Measurements from ENCODE around the gene NSMCE3.
A peak's percentile ranks its signal among the peaks of the same experiment; 100 is the strongest.
"Not testable (repeated sequence)": the region's sequence is repeated elsewhere in the genome, so short reads cannot be mapped to it uniquely, and the experiment has no call there.

The NSMCE3 gene

DNA sequence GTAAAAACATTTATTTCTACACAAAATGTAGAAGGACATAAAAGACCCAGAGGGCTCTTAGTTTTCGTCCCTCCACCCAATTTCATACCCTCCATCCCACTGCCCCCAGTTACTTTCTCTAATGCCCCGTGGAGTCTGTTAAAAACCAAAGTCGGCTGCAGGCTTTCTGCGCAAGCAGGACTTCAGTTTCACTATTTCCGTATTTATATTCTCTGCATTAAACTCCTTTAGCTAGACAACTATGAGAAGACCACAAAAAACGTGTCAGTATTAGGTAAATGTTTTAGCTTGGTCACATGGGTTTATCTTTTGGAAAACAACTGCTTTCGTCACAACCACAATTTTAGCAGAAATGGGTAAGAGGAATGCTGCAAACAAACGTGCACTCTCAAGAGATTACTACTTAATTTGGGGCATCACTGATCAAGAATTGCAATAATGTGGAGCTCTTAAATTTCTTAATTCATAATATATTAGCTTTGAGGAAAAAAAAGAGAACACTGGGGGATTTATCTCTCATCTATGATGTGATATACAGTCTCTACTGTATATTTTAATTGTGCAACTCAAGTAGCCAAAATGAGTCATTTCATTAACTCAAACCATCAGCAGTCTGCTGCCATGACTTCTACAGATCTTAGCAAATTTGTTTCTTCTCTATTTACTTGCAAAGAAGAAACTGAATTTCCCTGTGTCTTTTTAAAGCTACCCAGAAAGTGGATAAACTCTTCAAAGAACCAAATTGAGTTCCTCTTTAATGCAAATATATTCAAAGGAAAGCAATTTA lies 740 bp upstream of the NSMCE3 start:
- DNase-seq (ENCODE audit: low spot score), result peak; percentile 47

DNA sequence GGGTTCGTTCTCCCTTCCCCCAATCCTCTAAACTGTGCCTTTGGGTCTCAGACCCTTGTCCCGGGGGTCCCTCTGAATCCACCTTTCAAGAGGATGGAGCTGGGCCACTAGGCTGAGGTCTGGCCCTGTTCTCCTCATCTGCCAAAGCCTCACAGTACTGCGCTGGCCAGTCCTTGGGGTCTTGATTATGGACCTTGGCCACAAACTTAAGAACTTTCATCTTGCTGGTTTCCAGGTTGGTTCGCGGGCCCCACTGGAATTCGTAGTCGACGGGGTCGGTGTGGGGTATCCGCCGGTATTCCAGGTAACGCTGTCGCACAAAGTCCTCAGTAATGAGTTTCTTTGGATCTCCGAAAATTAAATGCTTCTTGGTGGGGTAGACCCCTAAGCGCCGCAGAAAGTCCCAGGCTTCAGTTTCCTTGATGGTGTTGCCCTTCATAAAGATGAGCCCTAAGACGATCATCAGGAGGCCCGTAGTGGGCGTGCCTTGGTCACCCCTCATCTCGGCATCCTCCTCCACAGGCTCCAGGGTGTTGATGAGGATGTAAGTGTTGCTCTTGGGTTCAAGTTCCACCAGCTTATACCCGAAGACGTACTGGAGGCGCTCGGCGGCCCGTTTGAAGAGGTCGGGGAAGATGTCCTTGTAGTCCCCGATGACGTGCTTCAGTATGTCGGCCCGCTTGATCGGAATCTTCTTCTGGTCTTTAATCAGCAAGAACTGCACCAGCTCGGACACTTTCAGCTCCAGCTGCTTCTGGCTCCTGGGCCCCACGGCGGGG lies 727 bp downstream of the NSMCE3 start:
- peak; percentile 34 for DNase-seq (ENCODE audit: low spot score)

DNA sequence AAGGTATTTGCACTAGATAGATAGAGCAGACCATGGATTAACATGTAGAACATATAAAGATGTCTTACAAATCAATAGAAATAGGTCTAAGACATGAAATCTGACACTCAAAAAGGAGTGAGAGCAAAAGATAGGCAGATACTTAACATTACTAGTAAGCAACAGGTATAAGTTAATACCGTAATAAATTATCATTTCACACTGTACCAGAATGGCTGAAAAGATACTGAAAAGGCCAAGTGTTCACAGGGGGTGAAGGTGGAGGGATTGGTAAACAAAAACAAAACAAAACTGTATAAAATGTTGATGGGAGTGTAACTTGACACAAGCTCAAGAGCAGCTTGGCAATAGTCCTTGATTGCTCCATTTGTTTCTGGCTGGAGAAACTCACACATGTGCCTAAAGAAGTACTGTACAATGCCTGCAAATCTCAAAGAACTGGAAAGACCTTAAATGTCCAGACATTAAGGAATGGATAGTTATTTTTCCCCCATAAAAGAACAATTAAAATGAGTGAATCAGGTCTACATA lies 3.5 kb downstream of the NSMCE3 start:
- DNase-seq (ENCODE audit: low spot score), result no peak

DNA sequence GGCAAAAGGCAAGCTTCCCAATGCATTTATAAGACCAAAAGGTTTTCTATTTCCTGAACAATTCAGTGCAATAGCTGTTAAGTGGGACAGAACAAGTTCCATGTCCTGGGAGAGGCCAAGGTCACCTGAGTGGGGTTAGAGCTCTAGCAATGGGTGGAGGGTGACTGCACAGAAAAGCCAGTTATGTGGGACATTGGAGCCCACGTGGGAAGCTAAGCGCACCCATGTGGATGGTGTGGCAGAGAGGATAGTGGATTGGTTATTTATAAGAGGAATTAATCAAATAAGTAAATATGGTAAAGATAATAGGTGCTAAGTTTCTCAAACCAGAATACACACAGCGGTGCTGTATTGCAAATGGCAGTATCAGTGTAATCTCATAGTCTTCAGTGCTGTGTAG lies 6.3 kb downstream of the NSMCE3 start:
- no peak for DNase-seq (ENCODE audit: low spot score)

DNA sequence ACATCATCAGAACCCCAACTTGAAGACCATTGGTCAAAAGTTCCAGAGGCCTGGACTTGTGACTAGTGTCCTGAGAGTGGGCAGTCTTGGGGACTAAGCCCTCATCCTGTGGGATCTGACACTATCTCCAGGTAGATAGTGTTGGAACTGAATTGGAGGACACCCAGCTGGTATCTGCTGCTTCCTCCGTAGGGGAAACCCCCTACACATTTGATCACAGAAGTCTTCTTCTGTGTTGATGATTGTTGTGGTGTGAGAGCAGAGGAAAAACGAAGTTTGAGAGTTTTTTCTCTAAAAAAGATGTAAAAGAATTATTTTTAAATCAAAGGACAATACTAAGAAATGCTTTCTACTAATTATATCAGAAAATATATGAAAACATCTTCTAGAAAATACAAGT lies 6.9 kb downstream of the NSMCE3 start:
- no peak for DNase-seq (ENCODE audit: low spot score)

DNA sequence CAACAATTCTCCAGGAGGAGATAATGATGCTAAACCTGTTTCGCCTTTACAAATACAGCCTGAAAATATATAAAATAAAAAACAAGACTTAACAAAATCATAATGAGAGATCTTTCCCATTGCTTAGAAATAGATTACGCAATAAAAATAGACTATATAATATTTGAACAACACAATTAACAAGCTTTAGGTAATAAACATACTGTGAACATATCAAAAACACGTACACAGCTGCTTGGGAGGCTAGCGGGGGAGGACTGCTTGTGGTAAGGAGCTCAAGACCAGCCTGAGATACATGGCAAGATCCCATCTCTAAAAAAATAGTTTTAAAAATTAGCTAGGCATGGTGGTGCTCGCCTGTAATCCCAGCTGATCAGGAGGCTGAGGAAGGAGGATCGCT lies 8.7 kb downstream of the NSMCE3 start:
- no peak for DNase-seq (ENCODE audit: low spot score)

DNA sequence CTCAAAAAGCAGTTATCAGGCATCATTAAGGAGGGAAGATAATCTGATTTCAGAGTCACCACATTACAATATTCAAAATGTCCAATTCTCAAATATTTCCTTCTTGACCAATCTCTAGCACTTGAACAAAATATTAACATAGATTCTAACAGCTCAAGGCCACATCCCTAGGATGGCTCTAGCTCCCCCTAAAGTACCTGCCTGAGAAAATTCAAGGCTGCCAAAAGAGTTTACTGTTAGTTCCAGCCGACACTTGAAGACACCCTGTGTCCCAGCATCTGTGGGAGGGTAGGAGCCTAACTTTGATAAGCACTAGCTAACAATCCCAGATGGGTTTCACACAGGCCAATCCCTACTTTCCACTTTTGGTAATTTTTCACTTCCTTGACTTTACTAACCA lies 10.4 kb downstream of the NSMCE3 start:
- no peak for DNase-seq (ENCODE audit: low spot score)

DNA sequence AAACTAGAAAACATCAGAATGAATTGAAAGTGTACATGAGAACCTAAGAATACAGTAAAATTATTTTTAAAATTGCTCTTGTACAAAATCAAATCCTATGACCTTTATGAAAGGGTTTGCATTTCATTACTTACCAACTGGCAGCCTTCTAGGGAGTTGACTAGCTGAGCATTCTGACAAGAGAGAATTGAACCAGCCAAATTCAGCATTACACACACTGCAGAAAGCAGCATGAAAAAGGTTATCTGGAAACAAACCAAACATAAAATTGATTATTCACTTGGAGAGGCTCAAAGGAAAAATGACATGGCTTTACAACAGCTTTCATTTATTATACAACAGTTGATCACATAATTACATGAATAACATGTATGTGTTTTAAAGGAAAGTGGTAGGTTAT lies 17.4 kb downstream of the NSMCE3 start:
- no peak for DNase-seq (ENCODE audit: low spot score)

DNA sequence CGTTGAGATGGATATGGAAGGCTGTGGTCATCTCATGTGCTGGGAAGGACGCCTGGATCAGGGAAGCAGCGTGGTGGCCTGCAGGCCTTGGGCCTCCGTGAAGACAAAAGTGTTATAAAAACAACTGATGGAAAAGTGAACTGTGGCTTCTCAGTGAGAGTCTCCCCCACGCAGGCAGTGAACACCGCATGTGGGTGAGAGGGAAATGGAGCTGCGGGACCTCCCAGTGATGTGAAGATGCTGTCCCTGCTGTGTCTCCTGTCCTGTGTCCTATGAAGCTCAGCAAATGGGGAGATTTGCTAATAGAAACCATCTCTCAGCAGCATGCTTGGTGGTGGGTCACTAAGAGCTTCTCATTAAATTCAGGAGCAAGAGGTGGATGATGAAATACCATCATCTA lies 25.1 kb downstream of the NSMCE3 start:
- DNase-seq (ENCODE audit: low spot score), result no peak

DNA sequence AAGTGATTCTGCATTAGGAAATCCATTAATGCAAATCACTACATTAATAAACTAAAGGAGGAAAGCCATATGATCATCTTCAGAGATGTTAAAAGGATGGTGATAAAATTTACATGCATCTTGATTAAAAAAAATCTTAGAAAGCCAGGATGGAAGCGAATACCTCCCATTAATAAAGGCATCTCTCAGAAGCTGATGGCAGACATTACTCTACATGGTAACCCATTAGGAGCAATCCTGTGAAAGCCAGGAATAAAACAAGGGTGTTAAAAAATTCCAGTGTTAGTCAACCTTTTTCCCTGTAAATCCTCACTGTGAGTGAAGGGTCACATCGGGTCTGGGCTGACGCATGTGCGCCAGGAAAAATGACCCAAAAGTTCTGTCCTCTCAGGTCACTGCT lies 25.5 kb downstream of the NSMCE3 start:
- no peak for DNase-seq (ENCODE audit: low spot score)

DNA sequence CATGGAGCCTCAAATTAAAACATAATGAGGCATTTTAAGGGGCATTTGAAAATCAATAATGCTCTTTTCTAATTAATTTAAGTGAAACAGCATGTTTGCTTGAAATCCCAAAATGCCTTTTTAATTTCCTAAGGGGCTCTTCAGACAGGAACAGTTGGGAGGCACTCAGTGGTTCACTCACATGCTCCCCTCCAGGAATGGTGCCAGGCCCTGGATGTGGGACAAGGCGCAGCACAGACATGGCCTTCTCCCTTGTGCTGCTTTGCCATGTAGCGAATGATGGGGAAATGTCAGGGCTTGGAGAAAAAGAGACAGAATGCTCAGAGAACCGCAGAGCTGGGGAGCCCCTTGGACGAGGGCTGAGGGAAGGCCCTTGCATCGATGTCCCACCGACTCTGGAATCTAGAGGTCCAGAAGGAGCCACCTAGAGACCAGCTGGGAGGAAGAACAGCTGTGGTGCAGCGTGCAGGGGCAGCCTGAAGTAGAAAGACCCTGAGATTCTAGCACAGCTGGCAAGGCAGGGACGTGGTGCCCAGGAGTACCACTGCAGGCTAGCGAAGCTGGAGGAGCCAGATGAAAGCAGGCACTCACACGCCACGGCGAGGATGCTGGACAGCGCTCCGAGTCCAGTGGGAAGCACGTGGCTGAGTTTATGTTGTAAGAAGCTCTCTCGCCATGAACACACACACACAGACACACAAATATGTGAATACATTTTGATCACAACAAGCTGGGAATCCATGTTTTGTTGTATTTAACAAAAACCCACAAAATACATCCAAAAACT lies 27.0 kb downstream of the NSMCE3 start:
- DNase-seq (ENCODE audit: low spot score), result no peak

DNA sequence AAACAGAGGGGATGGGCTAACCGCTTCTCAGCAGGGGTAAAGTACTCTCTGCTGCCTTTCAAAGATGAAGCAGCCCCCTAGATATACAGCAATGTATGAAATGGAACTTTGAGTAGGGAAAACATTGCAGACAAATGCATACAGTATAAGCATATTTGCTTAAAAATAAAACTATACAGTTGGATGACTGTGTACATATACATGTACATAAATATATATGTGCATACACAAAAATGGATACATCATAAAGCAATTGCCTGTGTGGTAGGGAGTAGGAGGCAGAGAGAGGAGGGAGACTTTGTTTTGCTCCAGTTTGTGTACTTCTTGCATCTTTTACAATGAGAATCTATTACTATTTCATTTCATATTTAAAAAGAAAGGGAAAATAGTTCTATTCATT lies 28.4 kb downstream of the NSMCE3 start:
- no peak for DNase-seq (ENCODE audit: low spot score)

DNA sequence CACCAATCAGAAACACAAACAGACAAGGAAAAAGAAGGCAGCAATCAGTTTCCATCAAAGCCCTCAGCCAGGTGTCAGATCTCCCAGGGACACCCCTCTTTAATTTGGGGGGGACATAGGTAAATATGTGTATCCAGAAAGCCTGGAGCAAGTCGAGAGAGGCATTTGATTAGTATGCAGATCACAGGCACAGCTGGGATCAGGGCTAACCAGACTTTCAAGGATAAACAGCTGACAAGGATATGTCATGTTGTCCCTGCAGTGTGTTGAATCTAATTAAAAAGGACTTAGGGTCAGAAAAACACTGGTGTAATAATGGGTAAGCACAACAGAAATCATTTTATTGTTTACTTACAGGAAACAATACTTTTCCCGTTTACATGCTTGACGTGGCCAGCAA lies 30.2 kb downstream of the NSMCE3 start:
- no peak for DNase-seq (ENCODE audit: low spot score)

DNA sequence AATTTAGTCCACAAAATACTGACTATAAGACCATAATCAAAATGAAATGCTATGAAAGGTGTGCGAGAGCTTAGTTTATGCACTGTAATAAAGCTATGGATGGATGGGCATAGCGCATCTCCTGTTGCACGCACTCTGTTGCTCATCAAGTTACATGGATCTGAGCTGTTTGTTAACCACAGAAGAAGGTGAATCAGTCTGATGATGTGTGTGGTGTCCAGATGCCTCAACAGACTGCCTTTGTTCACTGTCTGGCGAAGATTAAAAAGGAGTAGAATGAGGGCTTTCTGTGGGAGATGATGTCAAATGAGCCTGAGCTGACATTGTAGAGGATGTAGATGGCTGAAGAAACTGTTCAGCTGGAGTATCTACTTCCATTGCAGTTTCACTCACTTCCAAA lies 36.1 kb downstream of the NSMCE3 start:
- DNase-seq (ENCODE audit: low spot score), result no peak

DNA sequence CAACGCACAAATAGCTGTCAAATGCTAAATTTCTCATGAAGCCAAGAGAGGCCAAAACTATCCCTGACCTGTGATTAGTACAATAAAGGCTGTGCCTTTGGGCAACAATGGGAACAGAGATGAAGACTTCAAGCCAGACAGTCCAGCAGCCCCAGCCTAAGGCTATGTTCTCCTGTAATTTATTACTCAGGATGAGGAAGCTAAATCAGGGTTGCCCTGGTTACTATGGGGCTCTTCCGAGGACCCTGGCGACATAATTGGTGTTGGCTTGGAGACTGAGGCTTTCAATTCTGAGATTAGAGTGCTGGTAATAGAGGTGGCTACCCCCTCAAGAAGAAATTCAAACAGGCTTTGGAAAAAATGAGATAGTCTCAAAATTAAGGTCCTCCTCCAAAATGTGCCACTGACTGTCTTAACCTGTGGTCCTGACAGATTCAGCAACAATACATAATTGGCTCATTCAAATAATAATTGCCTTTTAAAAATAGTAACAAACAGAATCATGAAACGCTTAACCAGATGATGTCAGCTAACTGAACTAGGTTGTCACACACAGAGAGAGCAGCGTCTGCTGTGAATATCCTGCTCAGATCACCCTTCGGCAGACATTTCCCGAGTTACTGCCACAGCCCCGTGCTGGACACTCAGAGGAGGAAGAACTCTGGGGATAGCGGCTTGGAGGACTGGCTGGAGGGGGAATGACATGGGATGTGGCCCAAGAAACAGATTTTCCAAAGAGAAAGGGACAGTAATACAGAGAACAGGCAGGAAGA lies 43.0 kb downstream of the NSMCE3 start:
- DNase-seq (ENCODE audit: low spot score), result no peak

DNA sequence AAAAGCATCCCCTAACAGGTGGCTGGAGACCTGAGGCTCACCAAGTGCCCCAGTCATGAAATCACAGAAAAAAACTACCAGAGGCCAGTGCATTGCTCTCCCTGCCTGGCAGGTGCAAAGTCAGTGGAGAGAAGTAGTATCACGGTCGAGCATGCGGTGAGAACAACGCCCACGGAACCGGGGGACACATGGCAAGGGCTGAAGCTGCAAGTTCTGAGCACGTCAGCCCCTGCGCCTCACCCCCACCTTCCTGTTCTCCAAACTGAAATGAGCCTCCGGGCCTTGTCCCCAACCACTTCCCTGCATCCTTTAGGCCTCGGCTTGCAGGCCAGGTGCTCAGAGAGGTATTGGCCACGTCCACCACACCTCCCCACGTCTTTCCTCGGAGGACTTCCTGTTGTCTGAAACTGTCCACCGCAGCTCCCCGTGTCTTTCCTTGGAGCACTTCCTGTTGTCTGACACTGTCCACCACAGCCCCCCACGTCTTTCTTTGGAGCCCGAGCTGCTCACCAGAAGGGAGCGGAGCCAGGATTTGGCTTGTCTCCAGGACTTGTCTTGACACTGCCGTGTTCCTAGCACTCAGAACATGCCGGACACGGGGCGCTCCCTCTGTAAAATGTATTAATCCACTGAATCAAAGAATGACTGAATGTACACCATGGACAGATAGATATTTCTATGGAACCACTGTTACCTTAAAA lies 43.9 kb downstream of the NSMCE3 start:
- DNase-seq (ENCODE audit: low spot score), result no peak

DNA sequence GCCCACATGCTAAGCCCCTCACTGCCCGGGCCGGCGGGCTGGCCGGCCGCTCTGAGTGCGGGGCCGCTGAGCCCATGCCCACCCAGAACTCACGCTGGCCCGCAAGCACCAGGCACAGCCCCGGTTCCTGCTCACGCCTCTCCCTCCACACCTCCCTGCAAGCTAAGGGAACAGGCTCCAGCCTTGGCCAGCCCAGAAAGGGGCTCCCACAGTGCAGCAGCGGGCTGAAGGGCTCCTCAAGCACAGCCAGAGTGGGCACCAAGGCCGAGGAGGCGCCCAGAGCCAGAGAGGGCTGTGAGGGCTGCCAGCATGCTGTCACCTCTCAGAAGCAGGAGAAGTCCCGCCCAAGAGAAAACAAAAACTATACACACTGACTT lies 44.6 kb downstream of the NSMCE3 start:
- not testable (repeated sequence) for DNase-seq (ENCODE audit: low spot score)

DNA sequence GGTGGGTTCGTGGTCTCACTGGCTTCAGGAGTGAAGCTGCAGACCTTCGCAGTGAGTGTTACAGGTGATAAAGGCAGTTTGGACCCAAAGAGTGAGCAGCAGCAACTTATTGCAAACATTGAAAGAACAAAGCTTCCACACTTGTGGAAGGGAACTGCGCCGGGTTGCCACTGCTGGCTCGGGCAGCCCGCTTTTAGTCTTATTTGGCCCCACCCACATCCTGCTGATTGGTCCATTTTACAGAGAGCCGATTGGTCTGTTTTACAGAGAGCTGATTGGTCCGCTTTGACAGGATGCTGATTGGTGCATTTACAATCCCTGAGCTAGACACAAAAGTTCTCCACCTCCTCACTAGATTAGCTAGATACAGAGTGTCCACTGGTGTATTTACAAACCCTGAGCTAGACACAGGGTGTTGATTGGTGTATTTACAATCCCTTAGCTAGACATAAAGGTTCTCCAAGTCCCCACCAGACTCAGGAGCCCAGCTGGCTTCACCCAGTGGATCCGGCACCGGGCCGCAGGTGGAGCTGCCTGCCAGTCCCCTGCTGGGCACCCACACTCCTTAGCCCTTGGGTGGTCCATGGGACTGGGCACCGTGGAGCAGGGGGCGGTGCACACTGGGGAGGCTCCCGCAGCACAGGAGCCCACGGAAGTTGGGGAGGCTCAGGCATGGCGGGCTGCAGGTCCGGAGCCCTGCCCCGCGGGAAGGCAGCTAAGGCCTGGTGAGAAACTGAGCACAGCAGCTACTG lies 45.2 kb downstream of the NSMCE3 start:
- DNase-seq (ENCODE audit: low spot score), result not testable (repeated sequence)

DNA sequence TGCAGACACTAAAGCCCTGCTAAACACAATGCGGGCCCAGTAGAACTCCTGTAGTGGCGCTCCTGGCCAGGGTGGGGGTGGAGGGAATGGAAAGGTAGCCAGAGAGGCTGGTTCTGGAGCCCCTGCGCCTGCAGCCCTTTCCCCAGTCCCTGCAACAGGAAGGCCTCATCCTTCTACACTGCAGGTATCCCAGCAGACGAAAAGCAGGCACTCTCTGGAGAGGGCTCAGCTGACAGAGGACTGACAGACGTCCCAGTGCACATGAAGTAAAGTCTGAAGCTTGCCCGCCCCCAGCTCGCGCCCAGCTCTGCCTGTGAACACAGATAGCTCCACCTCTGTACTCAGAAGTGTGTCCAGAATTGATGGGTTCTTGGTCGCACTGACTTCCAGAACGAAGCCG lies 46.0 kb downstream of the NSMCE3 start:
- DNase-seq (ENCODE audit: low spot score), result no peak

DNA sequence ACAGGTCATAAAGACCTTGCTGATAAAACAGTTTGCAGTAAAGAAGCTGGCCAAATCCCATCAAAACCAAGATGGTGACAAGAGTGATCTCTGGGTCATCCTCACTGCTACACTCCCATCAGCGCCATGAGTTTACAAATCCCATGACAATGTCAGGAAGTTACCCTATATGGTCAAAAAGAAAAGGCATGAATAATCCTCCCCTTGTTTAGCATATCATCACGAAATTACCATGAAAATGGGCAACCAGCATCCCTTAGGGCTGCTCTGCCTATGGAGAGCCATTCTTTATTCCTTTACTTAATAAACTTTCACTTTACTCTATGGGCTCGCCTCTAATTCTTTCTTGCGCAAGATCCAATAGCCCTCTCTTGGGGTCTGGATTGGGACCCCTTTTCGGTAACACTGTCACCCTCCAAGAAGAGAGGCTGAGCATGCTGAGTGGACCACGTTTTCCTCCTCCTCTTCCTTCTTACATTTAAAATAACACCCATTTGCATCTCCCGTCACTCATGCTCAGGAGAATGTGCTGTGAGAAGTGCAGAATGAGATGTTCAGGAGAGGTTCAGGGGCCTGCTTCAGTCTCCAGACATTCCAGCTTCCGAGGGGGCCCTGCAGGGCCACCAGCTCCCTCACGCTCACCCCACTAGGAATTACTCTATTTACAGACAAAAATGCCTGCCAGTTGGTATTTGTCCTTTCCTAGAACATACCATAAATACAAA lies 47.3 kb downstream of the NSMCE3 start:
- no peak for DNase-seq (ENCODE audit: low spot score)
